ENCODE data around the gene TMX4. TPM values are rescaled to one million over a fixed set of nuclear protein-coding genes. Genes with fewer than 3 reads are reported as not detected.

Gene TMX4
- total RNA-seq, 1 donor = 40.9 TPM

DNA sequence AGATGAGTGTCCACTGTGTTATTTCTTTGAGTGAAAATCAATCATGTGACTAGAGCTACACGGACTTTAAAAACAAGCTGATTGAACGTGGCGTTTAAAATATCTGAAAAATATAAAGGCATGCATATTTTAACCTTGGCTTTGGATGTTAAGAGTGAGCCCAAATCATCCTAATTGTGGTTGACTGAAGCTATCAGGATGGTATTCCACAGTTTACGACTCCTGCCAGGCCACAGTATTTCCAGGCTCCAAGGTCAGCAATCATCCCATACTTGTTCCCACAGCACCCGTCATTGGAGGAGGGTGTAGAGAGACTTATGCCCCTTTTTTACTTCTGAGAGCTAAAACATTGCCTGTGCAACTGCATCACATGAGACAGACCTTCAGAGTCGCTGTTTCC lies 43.2 kb upstream of the TMX4 start:
- Histone ChIP-seq H3K4me2 (ENCODE audit: insufficient read depth, low read length) (no peak overlapping the region), H3K4me1 (ENCODE audit: insufficient read depth, low read length) (no peaks in the 10 kb centered on the region)
- TF ChIP-seq, protein P1, sequence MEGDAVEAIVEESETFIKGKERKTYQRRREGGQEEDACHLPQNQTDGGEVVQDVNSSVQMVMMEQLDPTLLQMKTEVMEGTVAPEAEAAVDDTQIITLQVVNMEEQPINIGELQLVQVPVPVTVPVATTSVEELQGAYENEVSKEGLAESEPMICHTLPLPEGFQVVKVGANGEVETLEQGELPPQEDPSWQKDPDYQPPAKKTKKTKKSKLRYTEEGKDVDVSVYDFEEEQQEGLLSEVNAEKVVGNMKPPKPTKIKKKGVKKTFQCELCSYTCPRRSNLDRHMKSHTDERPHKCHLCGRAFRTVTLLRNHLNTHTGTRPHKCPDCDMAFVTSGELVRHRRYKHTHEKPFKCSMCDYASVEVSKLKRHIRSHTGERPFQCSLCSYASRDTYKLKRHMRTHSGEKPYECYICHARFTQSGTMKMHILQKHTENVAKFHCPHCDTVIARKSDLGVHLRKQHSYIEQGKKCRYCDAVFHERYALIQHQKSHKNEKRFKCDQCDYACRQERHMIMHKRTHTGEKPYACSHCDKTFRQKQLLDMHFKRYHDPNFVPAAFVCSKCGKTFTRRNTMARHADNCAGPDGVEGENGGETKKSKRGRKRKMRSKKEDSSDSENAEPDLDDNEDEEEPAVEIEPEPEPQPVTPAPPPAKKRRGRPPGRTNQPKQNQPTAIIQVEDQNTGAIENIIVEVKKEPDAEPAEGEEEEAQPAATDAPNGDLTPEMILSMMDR (IDR thresholded peaks at IDR 0.05; ENCODE audit: extremely low read depth, low read depth, low read length) = no peak

DNA sequence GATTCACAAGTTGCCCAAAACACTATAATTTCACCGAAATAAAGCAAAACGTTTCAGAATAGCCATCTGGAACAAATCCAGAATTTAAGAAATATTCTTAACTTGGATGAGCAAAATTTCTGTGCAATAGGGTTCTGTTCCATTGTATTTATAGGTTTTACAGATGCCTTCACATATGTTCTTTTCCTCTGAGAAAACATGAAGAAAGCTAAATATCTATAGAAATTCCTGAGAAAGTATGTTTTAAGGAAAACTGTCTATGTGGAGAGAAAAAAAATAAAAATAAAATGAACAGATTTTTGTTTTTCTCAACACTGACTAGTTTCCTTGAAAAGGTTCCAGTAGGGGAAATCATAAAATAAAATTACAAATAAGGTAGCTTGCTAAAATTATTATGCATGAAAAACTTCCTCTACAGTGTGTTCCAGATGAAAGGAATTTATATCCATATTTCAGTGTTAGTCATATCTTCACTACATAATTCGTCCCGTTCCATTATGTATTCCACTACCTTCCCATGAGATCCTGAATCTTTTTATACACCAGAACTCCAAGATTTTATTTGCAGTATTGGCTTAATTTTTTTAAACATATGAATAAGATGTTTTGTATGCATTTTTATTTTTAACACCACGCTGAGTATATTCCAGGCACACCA lies 42.4 kb upstream of the TMX4 start:
- Histone ChIP-seq H3K9me3 (ENCODE audit: low read depth, low read length) (no peaks in the 10 kb centered on the region), H3K27ac (ENCODE audit: low read depth, low read length) (no peak overlapping the region), H2AFZ (ENCODE audit: low read length) (no peak overlapping the region), H3K4me2 (ENCODE audit: insufficient read depth, low read length) (no peak overlapping the region), H3K27me3 (ENCODE audit: insufficient read depth, low read length) (peaks cover 3% of the 10 kb centered on the region), H3K4me1 (ENCODE audit: insufficient read depth, low read length) (no peaks in the 10 kb centered on the region), H3K36me3 (ENCODE audit: insufficient read depth, low read length) (no peaks in the 10 kb centered on the region), H3K79me2 (ENCODE audit: insufficient read depth, low read length) (no peaks in the 10 kb centered on the region), H3K4me3 (ENCODE audit: insufficient read depth, low read length) (no peak overlapping the region), H4K20me1 (ENCODE audit: insufficient read depth, low read length) (no peaks in the 10 kb centered on the region)
- DNase-seq (ENCODE audit: insufficient read length, low spot score, missing footprints) = no peak
- TF ChIP-seq, protein P1 (IDR thresholded peaks at IDR 0.05; ENCODE audit: extremely low read depth, low read depth, low read length) = no peak

More for the DNA sequence above, 43.2 kb upstream of the TMX4 start:
- DNase-seq (ENCODE audit: insufficient read length, low spot score, missing footprints) = no peak
- Histone ChIP-seq H4K20me1 (ENCODE audit: insufficient read depth, low read length) (no peaks in the 10 kb centered on the region), H3K9me3 (ENCODE audit: low read depth, low read length) (no peaks in the 10 kb centered on the region), H3K27ac (ENCODE audit: low read depth, low read length) (no peak overlapping the region), H3K27me3 (ENCODE audit: insufficient read depth, low read length) (peaks cover 3% of the 10 kb centered on the region), H2AFZ (ENCODE audit: low read length) (peak overlapping the region; percentile 40), H3K4me3 (ENCODE audit: insufficient read depth, low read length) (no peak overlapping the region), H3K36me3 (ENCODE audit: insufficient read depth, low read length) (no peaks in the 10 kb centered on the region), H3K79me2 (ENCODE audit: insufficient read depth, low read length) (no peaks in the 10 kb centered on the region)

DNA sequence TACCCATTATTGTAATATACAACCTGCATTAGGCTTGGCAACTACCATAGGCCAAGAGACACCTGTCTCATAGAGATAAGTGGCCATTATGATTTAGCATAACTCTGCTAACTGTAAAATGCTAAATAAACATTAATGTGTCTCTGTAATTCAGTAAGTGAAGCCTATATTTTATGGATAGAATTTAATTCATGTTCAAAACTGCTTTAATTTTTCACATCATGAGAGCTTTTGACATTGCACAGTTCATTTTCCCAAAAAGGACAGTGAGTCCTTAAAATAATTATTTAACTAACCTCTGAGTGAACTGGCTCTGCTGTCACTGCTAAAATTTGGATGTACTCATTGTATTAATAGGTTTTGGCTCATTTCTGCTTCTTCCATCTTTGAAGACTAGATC lies 41.4 kb upstream of the TMX4 start:
- no peak overlapping the region for H3K27ac ChIP-seq (ENCODE audit: low read depth, low read length)
- H3K4me3 ChIP-seq (ENCODE audit: insufficient read depth, low read length) = no peak overlapping the region
- H3K4me2 ChIP-seq (ENCODE audit: insufficient read depth, low read length) = no peak overlapping the region
- H3K9me3 ChIP-seq (ENCODE audit: low read depth, low read length) = no peaks in the 10 kb centered on the region
- no peaks in the 10 kb centered on the region for H3K4me1 ChIP-seq (ENCODE audit: insufficient read depth, low read length)
- H2AFZ ChIP-seq (ENCODE audit: low read length) = no peak overlapping the region
- H3K27me3 ChIP-seq (ENCODE audit: insufficient read depth, low read length) = peaks cover 3% of the 10 kb centered on the region
- no peaks in the 10 kb centered on the region for H3K36me3 ChIP-seq (ENCODE audit: insufficient read depth, low read length)
- H3K79me2 ChIP-seq (ENCODE audit: insufficient read depth, low read length) = no peaks in the 10 kb centered on the region
- no peaks in the 10 kb centered on the region for H4K20me1 ChIP-seq (ENCODE audit: insufficient read depth, low read length)
- TF ChIP-seq, protein P1 (IDR thresholded peaks at IDR 0.05; ENCODE audit: extremely low read depth, low read depth, low read length) = no peak
- no peak for DNase-seq (ENCODE audit: insufficient read length, low spot score, missing footprints)

GRCh38 chr20:8057871-8058270 lies 38.3 kb upstream of the TMX4 start:
- H3K79me2 ChIP-seq (ENCODE audit: insufficient read depth, low read length) = no peaks in the 10 kb centered on the region
- H3K27ac ChIP-seq (ENCODE audit: low read depth, low read length) = no peak overlapping the region
- no peak for DNase-seq (ENCODE audit: insufficient read length, low spot score, missing footprints)
- H3K9me3 ChIP-seq (ENCODE audit: low read depth, low read length) = no peaks in the 10 kb centered on the region
- no peak overlapping the region for H3K4me2 ChIP-seq (ENCODE audit: insufficient read depth, low read length)
- TF ChIP-seq, protein P1 (IDR thresholded peaks at IDR 0.05; ENCODE audit: extremely low read depth, low read depth, low read length) = no peak
- H3K27me3 ChIP-seq (ENCODE audit: insufficient read depth, low read length) = no peaks in the 10 kb centered on the region
- no peak overlapping the region for H2AFZ ChIP-seq (ENCODE audit: low read length)
- H3K4me1 ChIP-seq (ENCODE audit: insufficient read depth, low read length) = no peaks in the 10 kb centered on the region
- no peaks in the 10 kb centered on the region for H4K20me1 ChIP-seq (ENCODE audit: insufficient read depth, low read length)
- no peak overlapping the region for H3K4me3 ChIP-seq (ENCODE audit: insufficient read depth, low read length)
- no peaks in the 10 kb centered on the region for H3K36me3 ChIP-seq (ENCODE audit: insufficient read depth, low read length)
